IMR-90 (cell line): ENCODE measurements around the gene GMEB2. TPM values are rescaled to one million over a fixed set of nuclear protein-coding genes. Genes with fewer than 3 reads are reported as not detected.

ENCODE experiments used
- ATAC-seq: fragments of 200-7000 bp; cut with Tn5 transposase; 2 replicates; pipeline ENCODE4 v1.9.1; 2020; ENCODE audit warnings: low read depth, mild to moderate bottlenecking, moderate library complexity
- BruUV-seq: library from RNA; stranded (reverse); fragments of 400-500 nt; replicated peaks from 2 replicates; lab custom pipeline; 2021; lab: Mats Ljungman, UMichigan
- CTCF ChIA-PET: fragments of 300-600 bp; formaldehyde crosslinking; extraction: SDS; loops from one replicate; lab custom pipeline; 2021; ENCODE audit warnings: antibody characterized with exemption; lab: Yijun Ruan, JAX
- POLR2A ChIA-PET: fragments of 300-600 bp; sonication (Branson Sonifier 250); formaldehyde crosslinking; loops from one replicate; lab custom pipeline; 2022; ENCODE audit warnings: antibody characterized with exemption; ENCODE audit not compliant: unreplicated experiment; lab: Charles Lee
- DNase-seq: peaks from one replicate; pipeline ENCODE4 v3.0.0; 2013
- H2AFZ ChIP-seq: replicated peaks from 2 replicates; pipeline ENCODE3; 2013; ENCODE audit warnings: low read length, mild to moderate bottlenecking; ENCODE audit not compliant: poor library complexity
- H2AK5ac ChIP-seq: 2 replicates; pipeline ENCODE4 v1.6.1; 2013; ENCODE audit warnings: low read depth, low read length, inconsistent platforms
- H2AK9ac ChIP-seq: replicated peaks from 2 replicates; pipeline ENCODE3; 2013; ENCODE audit warnings: mild to moderate bottlenecking, low read depth, low read length, moderate library complexity; ENCODE audit not compliant: poor library complexity
- H2BK120ac ChIP-seq: 2 replicates; pipeline ENCODE4 v1.6.1; 2013; ENCODE audit warnings: low read depth, low read length, inconsistent platforms
- H2BK15ac ChIP-seq: 3 replicates; pipeline ENCODE4 v1.6.1; 2013; ENCODE audit warnings: low read depth, low read length, inconsistent platforms
- H2BK20ac ChIP-seq: 2 replicates; pipeline ENCODE4 v1.6.1; 2013; ENCODE audit warnings: low read depth, mild to moderate bottlenecking, inconsistent platforms, low read length, moderate library complexity
- H2BK5ac ChIP-seq: 2 replicates; pipeline ENCODE4 v1.6.1; 2013; ENCODE audit warnings: mild to moderate bottlenecking, low read depth, low read length, inconsistent platforms; ENCODE audit not compliant: poor library complexity, severe bottlenecking
- H3K14ac ChIP-seq: replicated peaks from 2 replicates; pipeline ENCODE4 v1.6.1; 2013; ENCODE audit warnings: low read depth, low read length, inconsistent platforms
- H3K18ac ChIP-seq: 2 replicates; pipeline ENCODE4 v1.6.1; 2013; ENCODE audit warnings: low read depth, low read length, control low read depth
- H3K23ac ChIP-seq: 2 replicates; pipeline ENCODE4 v1.6.1; 2013; ENCODE audit warnings: low read depth, low read length, inconsistent platforms
- H3K27ac ChIP-seq: 2 replicates; pipeline ENCODE4 v1.5.1; 2013; ENCODE audit warnings: mild to moderate bottlenecking, control low read depth, low read length; ENCODE audit not compliant: insufficient read depth
- H3K27me3 ChIP-seq: 2 replicates; pipeline ENCODE4 v1.6.1; 2013; ENCODE audit warnings: low read length; ENCODE audit not compliant: control insufficient read depth, insufficient read depth
- H3K36me3 ChIP-seq: 2 replicates; pipeline ENCODE4 v1.6.1; 2013; ENCODE audit warnings: low read length, mixed read lengths; ENCODE audit not compliant: control insufficient read depth, insufficient read depth
- H3K4ac ChIP-seq: 2 replicates; pipeline ENCODE4 v1.6.1; 2013; ENCODE audit warnings: low read depth, low read length, inconsistent platforms
- H3K4me1 ChIP-seq: 2 replicates; pipeline ENCODE4 v1.6.1; 2013; ENCODE audit warnings: low read length, mixed read lengths; ENCODE audit not compliant: control insufficient read depth, insufficient read depth
- H3K4me2 ChIP-seq: 2 replicates; pipeline ENCODE4 v1.6.1; 2013; ENCODE audit warnings: low read depth, mild to moderate bottlenecking, control low read depth, low read length, moderate library complexity
- H3K4me3 ChIP-seq: 2 replicates; pipeline ENCODE4 v1.5.1; 2013; ENCODE audit warnings: low read depth, mild to moderate bottlenecking, control low read depth, low read length, moderate library complexity; ENCODE audit not compliant: insufficient read depth
- H3K56ac ChIP-seq: 2 replicates; pipeline ENCODE4 v1.6.1; 2013; ENCODE audit warnings: low read length, inconsistent platforms; ENCODE audit not compliant: insufficient read depth; ENCODE audit errors: extremely low read depth
- H3K79me1 ChIP-seq, 2 experiments: 2 replicates each; pipeline ENCODE4 v1.6.1; 2013; ENCODE audit warnings: low read length in 2 of 2, inconsistent platforms in 1 of 2, low read depth in 1 of 2
- H3K9ac ChIP-seq: 2 replicates; pipeline ENCODE4 v1.6.1; 2013; ENCODE audit warnings: low read depth, low read length, control low read depth
- H3K9me1 ChIP-seq: 2 replicates; pipeline ENCODE4 v1.6.1; 2013; ENCODE audit warnings: low read length, inconsistent platforms; ENCODE audit not compliant: insufficient read depth
- H3K9me3 ChIP-seq: 2 replicates; pipeline ENCODE4 v1.6.1; 2013; ENCODE audit warnings: low read length; ENCODE audit not compliant: control insufficient read depth, insufficient read depth
- H4K20me1 ChIP-seq: 2 replicates; pipeline ENCODE4 v1.6.1; 2013; ENCODE audit warnings: low read length, inconsistent platforms; ENCODE audit not compliant: insufficient read depth
- H4K5ac ChIP-seq: 2 replicates; pipeline ENCODE4 v1.6.1; 2013; ENCODE audit warnings: mild to moderate bottlenecking, low read depth, low read length, control low read depth
- H4K8ac ChIP-seq, 2 experiments: 2 replicates each; pipeline ENCODE4 v1.6.1; 2013; ENCODE audit warnings: low read depth in 2 of 2, low read length in 2 of 2, control low read depth in 1 of 2, inconsistent platforms in 1 of 2
- H4K91ac ChIP-seq: 2 replicates; pipeline ENCODE4 v1.6.1; 2013; ENCODE audit warnings: low read depth, low read length, inconsistent platforms; ENCODE audit not compliant: insufficient read depth
- BHLHE40 ChIP-seq: fragments of 150-350 bp; IDR thresholded peaks from 2 replicates; pipeline ENCODE4 v1.6.1; 2016; ENCODE audit warnings: mild to moderate bottlenecking, low read depth, low read length
- CEBPB ChIP-seq: IDR thresholded peaks from 2 replicates; pipeline ENCODE4 v1.6.1; 2012; ENCODE audit warnings: low read depth, low read length, improper control_type of control experiment
- CHD1 ChIP-seq: IDR thresholded peaks from 2 replicates; pipeline ENCODE4 v1.6.1; 2012; ENCODE audit warnings: low read depth, low read length, improper control_type of control experiment
- CTCF ChIP-seq: conservative IDR thresholded peaks from 2 replicates; pipeline ENCODE4 v1.5.1; 2012; ENCODE audit warnings: mild to moderate bottlenecking, low read depth, low read length, improper control_type of control experiment
- ELK1 ChIP-seq: fragments of 150-350 bp; IDR thresholded peaks from 2 replicates; pipeline ENCODE4 v1.6.1; 2016; ENCODE audit warnings: low read depth, mild to moderate bottlenecking, low read length, moderate library complexity, borderline replicate concordance
- FOS ChIP-seq: fragments of 150-350 bp; IDR thresholded peaks from 2 replicates; pipeline ENCODE4 v1.6.1; 2016; ENCODE audit warnings: low read depth, low read length
- MAFK ChIP-seq: IDR thresholded peaks from 2 replicates; pipeline ENCODE4 v1.6.1; 2012; ENCODE audit warnings: low read depth, low read length, improper control_type of control experiment
- MAZ ChIP-seq: IDR thresholded peaks from 2 replicates; pipeline ENCODE4 v1.6.1; 2012; ENCODE audit warnings: low read depth, mild to moderate bottlenecking, low read length, improper control_type of control experiment, moderate library complexity, borderline replicate concordance
- MXI1 ChIP-seq: IDR thresholded peaks from 2 replicates; pipeline ENCODE4 v1.6.1; 2012; ENCODE audit warnings: low read depth, mild to moderate bottlenecking, low read length, moderate library complexity, borderline replicate concordance
- NFE2L2 ChIP-seq: fragments of 150-350 bp; IDR thresholded peaks from 2 replicates; pipeline ENCODE4 v1.6.1; 2016; ENCODE audit warnings: low read depth, mild to moderate bottlenecking, low read length
- POLR2A ChIP-seq: IDR thresholded peaks from 2 replicates; pipeline ENCODE4 v1.6.1; 2012; ENCODE audit warnings: mild to moderate bottlenecking, low read depth, low read length
- RCOR1 ChIP-seq: IDR thresholded peaks from 2 replicates; pipeline ENCODE4 v1.6.1; 2012; ENCODE audit warnings: mild to moderate bottlenecking, low read length, improper control_type of control experiment; ENCODE audit not compliant: insufficient replicate concordance
- RFX5 ChIP-seq: IDR thresholded peaks from 2 replicates; pipeline ENCODE4 v1.8.0; 2012; ENCODE audit warnings: low read depth, mild to moderate bottlenecking, low read length, moderate library complexity
- USF2 ChIP-seq: fragments of 150-350 bp; IDR thresholded peaks from 2 replicates; pipeline ENCODE4 v1.6.1; 2017; ENCODE audit warnings: mild to moderate bottlenecking, antibody characterized with exemption, low read length, low read depth
- WGBS, 2 experiments: methylation state at CpG; one replicate each; pipeline versions ENCODE4 v1.1.5 to v1.1.7; 2013; ENCODE audit warnings: missing lambda C conversion rate in 2 of 2; ENCODE audit not compliant: insufficient read length in 1 of 2; ENCODE audit errors: extremely low coverage in 2 of 2; 5-methylcytosine and 5-hydroxymethylcytosine counted together
- dilution Hi-C: fragments of 300-500 bp; cut with HindIII; formaldehyde crosslinking; loops from one replicate; pipeline ENCODE4 v1.14.3; 2018; ENCODE audit warnings: low sequenced_read_pairs; ENCODE audit not compliant: unreplicated experiment
- in situ Hi-C: fragments of 300-500 bp; cut with MboI; formaldehyde crosslinking; loops from 3 replicates; pipeline ENCODE4 v1.14.3; 2019; ENCODE audit warnings: low sequenced_read_pairs, inconsistent platforms, mixed read lengths
- intact Hi-C: fragments of 100-400 bp; cut with micrococcal nuclease; formaldehyde crosslinking; loops from 2 replicates; pipeline ENCODE4 v1.10.0; 2022
- polyA plus RNA-seq, 3 experiments: library from polyadenylated mRNA; depleted of rRNA; stranded (reverse); fragments of >200 nt; gene quantifications; 2 replicates each; pipeline ENCODE4 v1.2.3, GENCODE V29; 2012; ENCODE audit warnings: low replicate concordance in 1 of 3
- total RNA-seq: library from RNA; depleted of rRNA; stranded (reverse); fragments of >200 nt; gene quantifications from 2 replicates; pipeline ENCODE4 v1.2.3, GENCODE V29; 2012

Gene GMEB2
- total and polyA plus RNA-seq, 2 of the 4 experiments (the other 2 are of a cell fraction), result 5.0 to 10.0 TPM

GRCh38 chr20:63539441-63540370, 87.2 kb downstream of the GMEB2 start:
- Histone ChIP-seq H3K4me3 (no peak overlapping the region), H3K27me3 (peaks cover 3% of the 10 kb centered on the region; the same call in 1 of the 2 replicates), H2BK120ac (no peak overlapping the region), H3K9me1 (no peaks in the 10 kb centered on the region), H3K4ac (no peak overlapping the region), H2AK9ac (no peak overlapping the region), H3K9ac (no peak overlapping the region), H2AK5ac (no peak overlapping the region; the same call in 1 of the 2 replicates), H3K4me2 (no peak overlapping the region), H2BK5ac (no peak overlapping the region), H3K9me3 (no peaks in the 10 kb centered on the region), H4K5ac (no peak overlapping the region; the same call in 1 of the 2 replicates), H4K91ac (no peak overlapping the region), H3K79me1 (no peaks in the 10 kb centered on the region), H3K4me1 (peaks cover 3% of the 10 kb centered on the region; the same call in 1 of the 2 replicates), H3K14ac (no peak overlapping the region), H3K23ac (no peak overlapping the region), H3K36me3 (no peaks in the 10 kb centered on the region), H2BK20ac (no peak overlapping the region), H2AFZ (peak overlapping the region; percentile 32), H3K56ac (no peak overlapping the region), H3K27ac (no peak overlapping the region), H4K20me1 (no peaks in the 10 kb centered on the region), H3K18ac (no peak overlapping the region), H2BK15ac (no peak overlapping the region), H4K8ac (no peak overlapping the region)
- in situ Hi-C loops, result loop anchor here (10.0 kb wide), 2 partner anchors 325 to 435 kb away; partner anchors contain the start of genes ABHD16B, SAMD10 and TPD52L2
- WGBS, 2 experiments, result 90% methylated on average over 11 of the region's 29 CpGs; no CpG with 5 or more reads in 1 of the 2 experiments
- dilution Hi-C loops, result no loop called here
- intact Hi-C loops, result loop anchor here (2.0 to 10.0 kb wide), 4 partner anchors 115 to 518 kb away; partner anchors contain the start of genes RTEL1, STMN3 and UCKL1
- POLR2A ChIA-PET, result no interaction called here
- no peak for DNase-seq
- BruUV-seq, result no TSS peak
- ATAC-seq, result no peak
- CTCF ChIA-PET, result no interaction called here
- TF ChIP-seq USF2 (no peak), MAZ (no peak), POLR2A (no peak), CHD1 (no peak), FOS (no peak), MXI1 (no peak), MAFK (no peak), BHLHE40 (no peak), CTCF (no peak), RFX5 (no peak), ELK1 (no peak), CEBPB (no peak), NFE2L2 (no peak), RCOR1 (no peak)
